Activated CD4-positive, alpha-beta memory T cell treated with anti-CD3 and anti-CD28 coated beads for 36 hours (primary cell): ENCODE results near the gene HIF3A. TPM values are rescaled to one million over a fixed set of nuclear protein-coding genes. Genes with fewer than 3 reads are reported as not detected.
A peak's percentile ranks its signal among the peaks of the same experiment; 100 is the strongest.
"Not testable (repeated sequence)": the region's sequence is repeated elsewhere in the genome, so short reads cannot be mapped to it uniquely, and the experiment has no call there.

Experiments
- CTCF ChIA-PET: fragments of 350-600 bp; sonication (Branson Sonifier 250); formaldehyde crosslinking; loops from one replicate; lab custom pipeline; 2021; ENCODE audit warnings: antibody characterized with exemption, inconsistent platforms; lab: Charles Lee
- POLR2A ChIA-PET: fragments of 350-600 bp; sonication (Branson Sonifier 250); formaldehyde crosslinking; loops from one replicate; lab custom pipeline; 2021; ENCODE audit warnings: antibody characterized with exemption; lab: Charles Lee
- DNase-seq: peaks from one replicate; pipeline ENCODE4 v3.0.0-alpha.2; 2020
- H3K27ac Mint-ChIP-seq: one replicate; pipeline ENCODE4 v1.8.0; 2021; ENCODE audit warnings: mixed read lengths
- H3K27me3 Mint-ChIP-seq: one replicate; pipeline ENCODE4 v1.8.0; 2021; ENCODE audit warnings: mixed read lengths
- H3K36me3 Mint-ChIP-seq: one replicate; pipeline ENCODE4 v1.8.0; 2021; ENCODE audit warnings: mixed read lengths
- H3K4me1 Mint-ChIP-seq: one replicate; pipeline ENCODE4 v1.8.0; 2021; ENCODE audit warnings: low read depth, mixed read lengths
- H3K4me3 Mint-ChIP-seq: one replicate; pipeline ENCODE4 v1.8.0; 2021; ENCODE audit warnings: mild to moderate bottlenecking, mixed read lengths
- H3K9me3 Mint-ChIP-seq: one replicate; pipeline ENCODE4 v1.8.0; 2021; ENCODE audit warnings: mixed read lengths
- intact Hi-C: fragments of 100-400 bp; cut with micrococcal nuclease; formaldehyde crosslinking; loops from one replicate; pipeline ENCODE4 v1.15.1; 2023
- total RNA-seq, 2 experiments: library from RNA; stranded (reverse); gene quantifications; one replicate each; pipeline ENCODE4 v1.2.3, GENCODE V29; 2021

The HIF3A gene
- total RNA-seq, 2 experiments from 2014 or later: not detected

- Mint-ChIP-seq H3K9me3 (no peaks in the 10 kb centered on the region), H3K36me3 (peaks cover 5% of the 10 kb centered on the region), H3K27ac (no peak overlapping the region), H3K27me3 (no peaks in the 10 kb centered on the region), H3K4me1 (peaks cover 22% of the 10 kb centered on the region), H3K4me3 (no peak overlapping the region)
- POLR2A ChIA-PET: no interaction called here
- CTCF ChIA-PET: interaction anchor here (0.7 to 1.7 kb wide), 5 partner anchors 23 to 167 kb away, joined by 3 to 4 read pairs (median 3); partner anchors contain the start of gene PPP5C
- intact Hi-C loops: no loop called here
- DNase-seq: peak; percentile 45
These were observed 73.0 kb downstream of the HIF3A start for GRCh38 chr19:46369817-46370216.

- peaks cover 8% of the 10 kb centered on the region for H3K36me3 Mint-ChIP-seq
- no peak overlapping the region for H3K27ac Mint-ChIP-seq
- peak; percentile 23 for DNase-seq
- ChIA-PET CTCF (interaction anchor here (1.0 to 1.7 kb wide), 2 partner anchors 25 to 165 kb away, joined by 3 read pairs; partner anchors contain the start of gene PPP5C), POLR2A (no interaction called here)
- no peak overlapping the region for H3K4me3 Mint-ChIP-seq
- intact Hi-C loops: no loop called here
- H3K4me1 Mint-ChIP-seq: peaks cover 18% of the 10 kb centered on the region
- no peaks in the 10 kb centered on the region for H3K27me3 Mint-ChIP-seq
- no peaks in the 10 kb centered on the region for H3K9me3 Mint-ChIP-seq
These were observed 74.6 kb downstream of the HIF3A start for GRCh38 chr19:46371371-46371901.

DNA sequence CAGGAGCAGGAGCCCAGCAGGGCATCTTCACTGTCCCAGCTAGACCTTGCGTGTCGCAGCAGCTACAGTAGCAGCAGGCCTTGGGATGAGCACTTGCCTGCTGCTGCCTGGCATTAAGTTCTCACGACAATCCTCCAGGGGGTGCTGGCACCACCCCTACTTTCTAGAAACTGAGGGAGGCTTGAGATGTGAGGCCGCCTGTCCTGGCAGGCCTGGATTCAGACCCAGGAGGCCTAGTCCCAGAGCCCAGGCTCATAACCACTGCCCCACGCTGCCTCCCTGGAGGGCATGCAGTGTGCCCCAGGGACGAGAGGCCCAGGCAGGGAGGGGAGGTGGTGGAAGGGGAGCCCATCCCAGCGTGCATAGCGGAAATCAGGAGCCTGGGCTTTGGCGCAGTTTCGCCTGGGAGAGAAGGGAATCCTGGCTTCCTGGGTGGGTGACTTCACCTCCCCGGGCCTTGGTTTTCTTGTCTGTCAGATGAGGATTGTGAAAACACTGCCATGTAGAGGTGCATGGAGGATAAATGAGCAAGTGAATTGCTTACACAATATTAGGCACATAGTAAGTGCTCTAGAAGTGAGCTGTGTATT, 76.2 kb downstream of the HIF3A start:
- H3K4me3 Mint-ChIP-seq: no peak overlapping the region
- intact Hi-C loops: no loop called here
- POLR2A ChIA-PET: no interaction called here
- H3K27ac Mint-ChIP-seq: no peak overlapping the region
- H3K4me1 Mint-ChIP-seq: peaks cover 18% of the 10 kb centered on the region
- no peak for DNase-seq
- H3K36me3 Mint-ChIP-seq: peaks cover 20% of the 10 kb centered on the region
- no peaks in the 10 kb centered on the region for H3K27me3 Mint-ChIP-seq
- no peaks in the 10 kb centered on the region for H3K9me3 Mint-ChIP-seq
- CTCF ChIA-PET: no interaction called here

GRCh38 chr19:46373491-46374359, 76.9 kb downstream of the HIF3A start:
- POLR2A ChIA-PET: no interaction called here
- CTCF ChIA-PET: no interaction called here
- no peaks in the 10 kb centered on the region for H3K27me3 Mint-ChIP-seq

GRCh38 chr19:46374536-46375475, 78.0 kb downstream of the HIF3A start:
- Mint-ChIP-seq H3K27ac (no peak overlapping the region), H3K36me3 (peaks cover 28% of the 10 kb centered on the region), H3K9me3 (no peaks in the 10 kb centered on the region), H3K27me3 (no peaks in the 10 kb centered on the region), H3K4me1 (peaks cover 11% of the 10 kb centered on the region), H3K4me3 (no peak overlapping the region)
- CTCF ChIA-PET: no interaction called here
- intact Hi-C loops: no loop called here
- no peak for DNase-seq
- POLR2A ChIA-PET: no interaction called here

More at GRCh38 chr19:46373491-46374359, 76.9 kb downstream of the HIF3A start:
- Mint-ChIP-seq H3K9me3 (no peaks in the 10 kb centered on the region), H3K4me1 (peaks cover 16% of the 10 kb centered on the region), H3K27ac (no peak overlapping the region), H3K36me3 (peaks cover 20% of the 10 kb centered on the region), H3K4me3 (no peak overlapping the region)
- intact Hi-C loops: no loop called here
- no peak for DNase-seq

- not testable (repeated sequence) for DNase-seq
These were observed 78.7 kb downstream of the HIF3A start for GRCh38 chr19:46375476-46376067.

DNA sequence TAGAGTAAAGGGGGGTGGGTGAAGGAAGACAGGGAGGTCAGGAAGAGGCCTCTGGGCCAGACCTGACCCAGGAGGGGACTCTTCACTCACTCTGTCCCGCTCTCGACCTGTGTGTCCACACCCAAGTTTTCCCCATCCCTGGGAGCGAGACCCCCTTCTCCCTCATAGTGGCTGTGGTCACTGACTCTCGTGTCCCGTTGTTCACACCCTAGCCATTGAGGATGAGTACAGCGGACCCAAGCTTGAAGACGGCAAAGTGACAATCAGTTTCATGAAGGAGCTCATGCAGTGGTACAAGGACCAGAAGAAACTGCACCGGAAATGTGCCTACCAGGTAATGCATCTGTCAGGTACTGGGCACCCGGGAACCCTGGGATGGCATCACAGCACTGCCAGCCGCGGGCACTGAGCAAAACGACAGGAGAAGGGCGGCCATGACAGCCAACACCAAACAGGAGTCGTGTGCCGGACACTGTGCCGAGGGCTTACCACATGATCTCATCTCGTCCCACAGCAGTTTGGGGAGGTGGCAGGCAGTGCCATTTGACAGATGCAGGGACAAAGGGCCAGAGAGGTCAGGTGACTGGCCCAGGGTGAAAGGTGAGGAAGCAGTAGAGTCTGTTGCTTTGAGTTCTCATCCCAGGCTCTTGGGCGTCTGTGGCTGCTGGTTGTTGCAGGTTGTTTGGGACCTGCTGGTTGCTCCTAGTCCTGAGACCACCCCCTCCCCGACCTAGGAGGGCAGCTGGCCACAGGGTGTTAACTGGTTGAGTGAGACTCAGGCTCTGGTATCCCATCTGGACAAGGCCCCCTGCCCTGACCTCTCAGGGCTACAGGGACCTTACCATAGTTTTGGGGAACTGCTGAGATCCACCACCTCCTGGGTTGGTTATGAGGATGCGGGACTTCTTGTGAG, 79.7 kb downstream of the HIF3A start:
- intact Hi-C loops: no loop called here
- Mint-ChIP-seq H3K9me3 (no peaks in the 10 kb centered on the region), H3K4me3 (no peak overlapping the region), H3K27me3 (no peaks in the 10 kb centered on the region), H3K4me1 (peaks cover 5% of the 10 kb centered on the region), H3K36me3 (peaks cover 39% of the 10 kb centered on the region), H3K27ac (no peak overlapping the region)
- CTCF ChIA-PET: interaction anchor here (1.0 to 1.3 kb wide), 2 partner anchors 19 to 94 kb away, joined by 3 to 5 read pairs; no protein-coding TSS in a partner anchor
- no peak for DNase-seq
- POLR2A ChIA-PET: no interaction called here

More at GRCh38 chr19:46375476-46376067, 78.7 kb downstream of the HIF3A start:
- CTCF ChIA-PET, H3K27ac Mint-ChIP-seq, H3K9me3 Mint-ChIP-seq, POLR2A ChIA-PET, intact Hi-C loops, H3K27me3 Mint-ChIP-seq, H3K4me3 Mint-ChIP-seq: not testable (repeated sequence)
- Mint-ChIP-seq H3K4me1 (peaks cover 11% of the 10 kb centered on the region), H3K36me3 (peaks cover 33% of the 10 kb centered on the region)

GRCh38 chr19:46378268-46378667, 81.4 kb downstream of the HIF3A start:
- H3K36me3 Mint-ChIP-seq: peaks cover 48% of the 10 kb centered on the region
- intact Hi-C loops: no loop called here
- H3K4me1 Mint-ChIP-seq: no peaks in the 10 kb centered on the region
- H3K4me3 Mint-ChIP-seq: no peak overlapping the region
- no peaks in the 10 kb centered on the region for H3K9me3 Mint-ChIP-seq
- no peak overlapping the region for H3K27ac Mint-ChIP-seq
- H3K27me3 Mint-ChIP-seq: no peaks in the 10 kb centered on the region
- POLR2A ChIA-PET: no interaction called here
- no peak for DNase-seq
- CTCF ChIA-PET: interaction anchor here (1.2 to 1.3 kb wide), 2 partner anchors 17 to 18 kb away, joined by 3 to 5 read pairs; no protein-coding TSS in a partner anchor

GRCh38 chr19:46380690-46381089, 83.8 kb downstream of the HIF3A start:
- H3K27me3 Mint-ChIP-seq: no peaks in the 10 kb centered on the region
- no peaks in the 10 kb centered on the region for H3K4me1 Mint-ChIP-seq
- H3K9me3 Mint-ChIP-seq: no peaks in the 10 kb centered on the region
- no peak overlapping the region for H3K27ac Mint-ChIP-seq
- H3K36me3 Mint-ChIP-seq: peaks cover 57% of the 10 kb centered on the region
- POLR2A ChIA-PET: no interaction called here
- intact Hi-C loops: no loop called here
- CTCF ChIA-PET: interaction anchor here (0.7 kb wide), 1 partner anchor 28 kb away, joined by 3 read pairs; no protein-coding TSS in a partner anchor
- no peak overlapping the region for H3K4me3 Mint-ChIP-seq
- no peak for DNase-seq

GRCh38 chr19:46381346-46381745, 84.5 kb downstream of the HIF3A start:
- DNase-seq: no peak
- Mint-ChIP-seq H3K36me3 (peaks cover 55% of the 10 kb centered on the region), H3K27ac (no peak overlapping the region), H3K4me1 (no peaks in the 10 kb centered on the region), H3K9me3 (no peaks in the 10 kb centered on the region), H3K4me3 (no peak overlapping the region), H3K27me3 (no peaks in the 10 kb centered on the region)
- ChIA-PET POLR2A (no interaction called here), CTCF (no interaction called here)
- intact Hi-C loops: no loop called here
